Lower leg skin (tissue), 3 donors: ENCODE results near the gene FMNL3.

Experiments
- CTCF ChIP-seq, 3 donors: fragments of 450-650 bp; IDR thresholded peaks; one replicate each; pipeline ENCODE4 v1.5.1; 2016; ENCODE audit warnings: antibody characterized with exemption in 3 of 3, mild to moderate bottlenecking in 3 of 3, moderate library complexity in 2 of 3
- POLR2A ChIP-seq, 2 donors: fragments of 450-650 bp; IDR thresholded peaks; one replicate each; pipeline ENCODE4 v1.6.1; 2016 to 2017; ENCODE audit warnings: antibody characterized with exemption in 2 of 2, mild to moderate bottlenecking in 1 of 2, moderate library complexity in 1 of 2

- no peak for TF ChIP-seq CTCF (IDR thresholded peaks at IDR 0.05)
- no peak for TF ChIP-seq POLR2A (IDR thresholded peaks at IDR 0.05)
Observed at GRCh38 chr12:49631336-49631907, 75.8 kb downstream of the FMNL3 start.
